K562 (cell line): ENCODE results near the gene SLC26A5. TPM values are rescaled to one million over a fixed set of nuclear protein-coding genes. Genes with fewer than 3 reads are reported as not detected.

Source experiments
- HEY1 ChIP-seq: fragments of 250-450 bp; sonication (Bioruptor Pico); IDR thresholded peaks from 2 replicates; pipeline ENCODE4 v1.5.0; 2020; ENCODE audit warnings: mild to moderate bottlenecking, moderate library complexity, borderline replicate concordance
- HOXB6 ChIP-seq: fragments of 250-450 bp; sonication (Bioruptor Pico); IDR thresholded peaks from 2 replicates; pipeline ENCODE4 v1.5.1; 2022; ENCODE audit warnings: mild to moderate bottlenecking, borderline replicate concordance
- MAFF ChIP-seq: IDR thresholded peaks from 2 replicates; pipeline ENCODE4 v1.6.1; 2012; ENCODE audit warnings: low read length, improper control_type of control experiment
- MNT ChIP-seq, 2 experiments: fragments of 450-650 bp; conservative IDR thresholded peaks; 2 replicates each; pipeline ENCODE4 v1.6.1; 2017; ENCODE audit warnings: mild to moderate bottlenecking in 2 of 2, moderate library complexity in 2 of 2
- MTF1 ChIP-seq: fragments of 250-450 bp; sonication (Bioruptor Pico); IDR thresholded peaks from 2 replicates; pipeline ENCODE4 v1.9.0; 2021; ENCODE audit warnings: moderate library complexity, mild to moderate bottlenecking, inconsistent platforms, borderline replicate concordance
- MXI1 ChIP-seq: IDR thresholded peaks from 2 replicates; pipeline ENCODE4 v1.6.1; 2011; ENCODE audit warnings: low read depth, mild to moderate bottlenecking, improper control_type of control experiment, low read length
- MYC ChIP-seq, 2 experiments: fragments of 250-450 bp in 1 of 2; sonication (Bioruptor Pico) in 1 of 2; IDR thresholded peaks; 2 replicates each; pipeline versions ENCODE4 v1.5.1 to v1.6.1; 2012 to 2021; ENCODE audit warnings: low read depth in 2 of 2, borderline replicate concordance in 1 of 2, improper control_type of control experiment in 1 of 2, low read length in 1 of 2, mild to moderate bottlenecking in 1 of 2, moderate library complexity in 1 of 2
- POU5F1 ChIP-seq: fragments of 150-350 bp; IDR thresholded peaks from 2 replicates; pipeline ENCODE4 v1.6.1; 2014; ENCODE audit warnings: borderline replicate concordance, low read length, low read depth, mild to moderate bottlenecking; ENCODE audit not compliant: partially characterized antibody
- SNRNP70 ChIP-seq: fragments of 200-400 bp; formaldehyde crosslinking; optimal IDR thresholded peaks from 2 replicates; pipeline ENCODE3; 2017; ENCODE audit warnings: low read depth, low read length
- ZBED1 ChIP-seq: IDR thresholded peaks from 2 replicates; pipeline ENCODE4 v1.6.1; 2014
- ZBTB11 ChIP-seq, 3 experiments: fragments of 200-800 bp in 1 of 3; fragments of 250-450 bp in 1 of 3; fragments of 450-650 bp in 1 of 3; sonication (Bioruptor Pico) in 1 of 3; sonication (Bioruptor generic) in 1 of 3; formaldehyde crosslinking in 1 of 3; IDR thresholded peaks; 2 replicates each; pipeline versions ENCODE4 v1.6.1 to v1.8.0; 2016 to 2022; ENCODE audit warnings: mild to moderate bottlenecking in 2 of 3, missing genetic modification characterization in 2 of 3, missing compliant biosample characterization in 1 of 3, moderate library complexity in 1 of 3
- ZFP1 ChIP-seq: fragments of 450-650 bp; formaldehyde crosslinking; IDR thresholded peaks from 2 replicates; pipeline ENCODE4 v1.4.0; 2020; ENCODE audit warnings: mild to moderate bottlenecking, mixed read lengths
- polyA plus RNA-seq, 8 experiments: library from polyadenylated mRNA; depleted of rRNA in 4 of 8; stranded (reverse) in 5 of 8; unstranded in 3 of 8; fragments of >200 nt; fragmentation: Nextera tagmentation in 2 of 8; fragmentation: Illumina TruSeq in 1 of 8; extraction: Ambion mirVana in 2 of 8; extraction: Trizol in 1 of 8; gene quantifications; 2 replicates each; pipeline versions ENCODE4 v1.2.1 to v1.2.3, GENCODE V29; 2011 to 2014; ENCODE audit warnings: inconsistent platforms in 1 of 8, missing spikeins in 1 of 8
- total RNA-seq, 7 experiments: library from RNA; depleted of rRNA in 6 of 7; stranded (reverse); fragments of >200 nt in 6 of 7; fragmentation: Illumina TruSeq in 2 of 7; extraction: Trizol in 2 of 7; gene quantifications; 2 replicates each; pipeline versions ENCODE4 v1.2.1 to v1.2.3, GENCODE V29; 2011 to 2021; ENCODE audit warnings: low replicate concordance in 1 of 7
- TF ChIP-seq, protein P1 (sequence below): sonication (generic); formaldehyde crosslinking; IDR thresholded peaks from 2 replicates; pipeline ENCODE4 v1.8.1; 2023; ENCODE audit warnings: mild to moderate bottlenecking, missing genetic modification reagents

SLC26A5 gene
- total and polyA plus RNA-seq, 9 of the 15 experiments (the other 6 are each of a cell fraction or from before 2014, with no cell fraction given), result not detected

DNA sequence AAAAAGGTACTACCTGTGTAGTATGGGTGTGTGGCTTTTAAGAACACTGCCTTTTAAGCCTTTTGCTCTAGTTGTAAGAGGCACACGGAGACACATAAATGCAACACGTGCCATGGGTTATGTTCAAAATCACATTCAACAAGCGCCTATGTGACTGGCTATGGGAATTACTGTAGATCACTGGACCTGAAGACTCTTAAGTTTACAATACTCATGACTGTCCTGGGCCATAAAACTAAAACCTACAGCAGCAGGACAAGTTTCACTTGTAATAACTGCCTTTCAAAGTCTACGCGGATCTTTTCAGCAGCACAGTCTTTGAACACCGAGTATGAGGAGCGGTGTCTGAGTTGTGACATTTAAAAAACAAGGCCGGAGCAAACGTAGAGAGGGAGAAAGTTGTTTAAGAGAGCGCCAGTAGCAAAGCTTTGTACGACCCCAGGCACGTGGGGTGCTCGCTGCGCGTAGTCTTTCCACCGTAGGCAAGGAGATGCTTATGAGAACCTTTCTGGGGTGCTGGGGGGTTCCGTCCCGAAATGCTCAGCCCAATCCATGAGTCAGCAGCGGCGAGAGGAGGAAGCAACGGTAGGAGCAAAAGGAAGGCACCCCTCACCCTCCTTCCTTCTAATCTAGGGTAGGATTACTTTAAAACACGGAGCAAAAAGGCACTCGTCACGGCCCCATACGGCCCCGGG is 102.1 kb downstream of the SLC26A5 start (continued):
- TF ChIP-seq ZBED1 (no peak), POU5F1 (no peak), MXI1 (no peak), SNRNP70 (no peak), MAFF (0 out of 2 replicates have a peak, but pooled peaks have one; percentile 11), ZBTB11 (CRISPR knock-in tag; IDR thresholded peaks at IDR 0.05) (peak in 2 of 3 experiments; percentile 38 to 79; a peak in 1 of 6 replicates), HEY1 (CRISPR knock-in tag) (0 out of 2 replicates have a peak, but pooled peaks have one; percentile 27), HOXB6 (0 out of 2 replicates have a peak, but pooled peaks have one; percentile 5), MNT (conservative IDR thresholded peaks at IDR 0.05) (peak; percentile 20 to 39), ZFP1 (CRISPR knock-in tag) (no peak), MYC (IDR thresholded peaks at IDR 0.05; ENCODE audit: low read depth, low read length) (peak; percentile 58), MYC (CRISPR knock-in tag; IDR thresholded peaks at IDR 0.05; ENCODE audit: borderline replicate concordance, low read depth) (no peak), MTF1 (no peak)
- TF ChIP-seq, protein P1, sequence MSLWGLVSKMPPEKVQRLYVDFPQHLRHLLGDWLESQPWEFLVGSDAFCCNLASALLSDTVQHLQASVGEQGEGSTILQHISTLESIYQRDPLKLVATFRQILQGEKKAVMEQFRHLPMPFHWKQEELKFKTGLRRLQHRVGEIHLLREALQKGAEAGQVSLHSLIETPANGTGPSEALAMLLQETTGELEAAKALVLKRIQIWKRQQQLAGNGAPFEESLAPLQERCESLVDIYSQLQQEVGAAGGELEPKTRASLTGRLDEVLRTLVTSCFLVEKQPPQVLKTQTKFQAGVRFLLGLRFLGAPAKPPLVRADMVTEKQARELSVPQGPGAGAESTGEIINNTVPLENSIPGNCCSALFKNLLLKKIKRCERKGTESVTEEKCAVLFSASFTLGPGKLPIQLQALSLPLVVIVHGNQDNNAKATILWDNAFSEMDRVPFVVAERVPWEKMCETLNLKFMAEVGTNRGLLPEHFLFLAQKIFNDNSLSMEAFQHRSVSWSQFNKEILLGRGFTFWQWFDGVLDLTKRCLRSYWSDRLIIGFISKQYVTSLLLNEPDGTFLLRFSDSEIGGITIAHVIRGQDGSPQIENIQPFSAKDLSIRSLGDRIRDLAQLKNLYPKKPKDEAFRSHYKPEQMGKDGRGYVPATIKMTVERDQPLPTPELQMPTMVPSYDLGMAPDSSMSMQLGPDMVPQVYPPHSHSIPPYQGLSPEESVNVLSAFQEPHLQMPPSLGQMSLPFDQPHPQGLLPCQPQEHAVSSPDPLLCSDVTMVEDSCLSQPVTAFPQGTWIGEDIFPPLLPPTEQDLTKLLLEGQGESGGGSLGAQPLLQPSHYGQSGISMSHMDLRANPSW (CRISPR knock-in tag), result no peak
